Subcutaneous adipose tissue (tissue), 4 donors: ENCODE measurements around the gene POLR1F. TPM values are rescaled to one million over a fixed set of nuclear protein-coding genes. Genes with fewer than 3 reads are reported as not detected.

Experiments
- total RNA-seq, 4 donors: library from RNA; depleted of rRNA; stranded (reverse); fragments of >200 nt; gene quantifications; one replicate each; pipeline ENCODE4 v1.1.0, GENCODE V29; 2016
- TF ChIP-seq, protein P1 (sequence below): fragments of 450-650 bp; IDR thresholded peaks from one replicate; pipeline ENCODE4 v1.5.1; 2016; ENCODE audit warnings: low read depth, mild to moderate bottlenecking, control low read depth, antibody characterized with exemption, moderate library complexity

The POLR1F gene
- total RNA-seq, 4 donors from 2014 or later: 7.5 to 28.4 (median 12.7) TPM

DNA sequence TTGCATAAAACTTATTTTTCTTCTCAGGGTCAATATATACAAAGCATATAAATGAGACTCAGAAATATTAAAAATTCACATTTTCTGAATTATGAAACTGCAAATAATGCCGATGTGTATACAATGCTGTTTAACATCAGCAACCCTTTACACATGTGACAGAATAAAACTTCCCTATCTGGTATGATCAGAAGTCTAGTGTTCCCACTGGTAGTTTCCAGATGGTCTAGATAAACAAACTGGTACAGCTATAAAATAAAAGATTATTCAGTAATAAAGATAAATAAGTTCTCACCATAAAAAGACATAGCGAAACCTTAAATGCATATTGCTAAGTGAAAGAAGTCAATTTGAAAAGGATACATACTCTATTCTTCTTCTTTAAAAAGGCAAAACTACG is 7.9 kb downstream of the POLR1F start:
- TF ChIP-seq, protein P1, sequence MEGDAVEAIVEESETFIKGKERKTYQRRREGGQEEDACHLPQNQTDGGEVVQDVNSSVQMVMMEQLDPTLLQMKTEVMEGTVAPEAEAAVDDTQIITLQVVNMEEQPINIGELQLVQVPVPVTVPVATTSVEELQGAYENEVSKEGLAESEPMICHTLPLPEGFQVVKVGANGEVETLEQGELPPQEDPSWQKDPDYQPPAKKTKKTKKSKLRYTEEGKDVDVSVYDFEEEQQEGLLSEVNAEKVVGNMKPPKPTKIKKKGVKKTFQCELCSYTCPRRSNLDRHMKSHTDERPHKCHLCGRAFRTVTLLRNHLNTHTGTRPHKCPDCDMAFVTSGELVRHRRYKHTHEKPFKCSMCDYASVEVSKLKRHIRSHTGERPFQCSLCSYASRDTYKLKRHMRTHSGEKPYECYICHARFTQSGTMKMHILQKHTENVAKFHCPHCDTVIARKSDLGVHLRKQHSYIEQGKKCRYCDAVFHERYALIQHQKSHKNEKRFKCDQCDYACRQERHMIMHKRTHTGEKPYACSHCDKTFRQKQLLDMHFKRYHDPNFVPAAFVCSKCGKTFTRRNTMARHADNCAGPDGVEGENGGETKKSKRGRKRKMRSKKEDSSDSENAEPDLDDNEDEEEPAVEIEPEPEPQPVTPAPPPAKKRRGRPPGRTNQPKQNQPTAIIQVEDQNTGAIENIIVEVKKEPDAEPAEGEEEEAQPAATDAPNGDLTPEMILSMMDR: no peak

DNA sequence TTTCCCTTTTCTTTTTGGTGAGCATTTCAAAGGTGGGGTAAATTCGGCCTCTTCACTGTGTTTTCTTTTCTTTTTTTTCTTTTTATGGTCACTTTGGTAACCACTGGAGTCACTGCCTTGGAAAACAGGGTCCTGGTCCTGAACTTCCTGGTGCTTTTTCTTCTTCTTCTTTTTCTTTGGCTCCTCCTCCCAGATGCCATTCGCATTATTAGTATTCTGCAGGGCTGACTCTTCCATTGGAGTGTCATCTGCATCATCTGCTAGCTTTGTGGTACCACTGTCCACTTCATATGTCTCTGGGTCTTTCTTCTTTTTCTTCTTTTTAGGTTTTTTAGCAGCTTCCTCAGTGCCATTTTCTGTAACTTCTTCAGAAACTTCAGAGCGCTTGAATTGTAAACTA is 10.5 kb downstream of the POLR1F start:
- TF ChIP-seq, protein P1: no peak

DNA sequence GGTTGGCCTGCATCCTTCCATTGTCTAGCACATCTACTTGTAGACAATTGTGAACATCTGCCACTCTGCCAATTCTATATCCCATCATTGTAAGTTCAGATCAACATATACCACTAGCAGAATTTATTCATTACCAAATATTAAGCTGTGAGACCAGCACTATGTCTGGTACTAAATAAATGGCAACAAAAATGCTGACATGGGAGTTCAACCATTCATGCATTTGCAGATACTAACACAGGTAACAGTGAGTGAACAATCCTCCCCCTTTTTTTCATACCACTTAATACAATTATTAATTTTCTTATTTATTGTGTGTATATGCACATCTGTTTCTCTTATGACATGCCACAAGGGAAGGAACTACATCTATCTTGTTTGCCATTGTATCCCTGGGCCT is 11.9 kb downstream of the POLR1F start:
- TF ChIP-seq, protein P1: no peak

DNA sequence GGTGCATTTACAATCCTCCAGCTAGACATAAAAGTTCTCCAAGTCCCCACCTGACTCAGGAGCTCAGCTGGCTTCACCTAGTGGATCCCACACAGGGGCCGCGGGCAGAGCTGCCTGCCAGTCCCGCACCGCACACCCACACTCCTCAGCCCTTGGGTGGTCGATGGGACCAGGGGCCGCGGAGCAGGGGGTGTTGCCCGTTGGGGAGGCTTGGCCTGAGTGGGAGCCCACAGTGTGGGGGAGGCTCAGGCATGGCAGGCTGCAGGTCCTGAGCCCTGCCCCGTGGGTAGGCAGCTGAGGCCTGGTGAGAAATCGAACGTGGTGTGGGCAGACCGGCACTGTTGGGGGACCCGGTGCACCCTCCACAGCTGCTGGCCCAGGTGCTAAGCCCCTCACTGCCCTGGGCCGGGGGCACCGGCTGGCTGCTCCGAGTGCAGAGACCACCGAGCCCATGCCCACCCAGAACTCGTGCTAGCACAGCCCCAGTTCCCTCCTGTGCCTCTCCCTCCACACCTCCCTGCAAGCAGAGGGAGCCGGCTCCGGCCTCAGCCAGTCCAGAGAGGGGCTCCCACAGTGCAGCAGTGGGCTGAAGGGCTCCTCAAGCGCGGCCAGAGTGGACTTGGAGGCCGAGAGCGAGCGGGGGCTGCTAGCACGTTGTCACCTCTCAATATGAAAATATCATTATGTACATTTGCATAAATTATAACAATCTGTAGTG is 16.6 kb downstream of the POLR1F start:
- TF ChIP-seq, protein P1: no peak

DNA sequence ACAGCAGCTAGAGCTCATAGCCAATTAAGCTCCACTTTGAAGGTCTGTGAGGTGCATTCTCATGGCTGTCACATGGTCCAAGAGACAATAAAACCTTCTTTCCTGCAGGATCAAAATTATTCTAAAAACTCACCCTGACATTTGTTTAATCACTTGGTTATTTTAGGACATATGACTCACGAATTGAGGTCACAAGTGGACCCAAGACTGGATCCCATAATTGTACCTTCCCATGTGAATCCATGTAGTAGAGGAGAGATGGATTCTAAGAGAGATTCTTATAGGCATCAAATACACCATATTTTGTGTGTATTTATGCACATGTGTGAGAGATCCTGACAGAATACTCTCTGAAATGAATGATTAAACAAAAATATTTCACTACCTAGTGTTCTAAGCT is 18.1 kb downstream of the POLR1F start:
- TF ChIP-seq, protein P1: no peak

DNA sequence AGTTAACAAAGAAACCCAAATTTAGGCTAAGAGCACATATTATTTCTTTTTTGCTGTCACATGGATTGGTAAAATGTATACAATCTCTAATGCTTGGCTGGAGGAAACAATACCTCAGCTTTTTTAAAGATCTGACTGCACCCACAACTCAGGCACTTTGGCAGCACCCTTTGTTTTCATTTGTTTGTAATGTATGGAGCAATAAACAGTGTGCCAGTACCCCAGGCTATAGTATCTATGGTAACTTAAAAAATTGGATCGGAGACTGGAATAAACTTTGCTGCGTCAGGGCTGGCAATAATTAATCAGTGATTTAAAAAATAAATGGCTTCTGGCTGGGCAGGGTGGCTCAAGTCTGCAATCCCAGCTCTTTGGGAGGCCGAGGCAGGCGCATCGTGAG is 27.2 kb downstream of the POLR1F start:
- TF ChIP-seq, protein P1: no peak

DNA sequence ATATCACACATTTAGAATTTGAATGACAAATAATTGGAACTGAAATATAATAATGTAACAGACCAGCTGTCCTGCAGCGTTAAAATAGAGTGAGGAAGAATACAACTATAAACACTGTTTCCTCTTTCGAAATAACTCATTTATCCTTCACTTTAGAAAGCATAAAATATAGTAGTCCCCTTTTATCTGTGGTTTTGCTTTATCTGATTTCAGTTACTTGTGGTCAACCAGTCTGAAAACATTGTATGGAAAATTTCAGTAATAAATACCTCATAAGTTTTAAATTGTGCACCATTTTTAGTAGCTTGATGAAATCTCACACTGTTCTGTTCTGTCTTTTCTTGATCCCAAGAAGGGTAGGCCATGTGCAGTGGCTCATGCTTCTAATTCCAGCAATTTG is 31.7 kb downstream of the POLR1F start:
- TF ChIP-seq, protein P1: no peak
